ENCODE results near the gene DMKN. TPM values are rescaled to one million over a fixed set of nuclear protein-coding genes. Genes with fewer than 3 reads are reported as not detected.

The DMKN gene
- total and polyA plus RNA-seq, 9 of the 15 experiments (the other 6 are each of a cell fraction or from before 2014, with no cell fraction given): 0.36 to 0.53 TPM; not detected in 7

DNA sequence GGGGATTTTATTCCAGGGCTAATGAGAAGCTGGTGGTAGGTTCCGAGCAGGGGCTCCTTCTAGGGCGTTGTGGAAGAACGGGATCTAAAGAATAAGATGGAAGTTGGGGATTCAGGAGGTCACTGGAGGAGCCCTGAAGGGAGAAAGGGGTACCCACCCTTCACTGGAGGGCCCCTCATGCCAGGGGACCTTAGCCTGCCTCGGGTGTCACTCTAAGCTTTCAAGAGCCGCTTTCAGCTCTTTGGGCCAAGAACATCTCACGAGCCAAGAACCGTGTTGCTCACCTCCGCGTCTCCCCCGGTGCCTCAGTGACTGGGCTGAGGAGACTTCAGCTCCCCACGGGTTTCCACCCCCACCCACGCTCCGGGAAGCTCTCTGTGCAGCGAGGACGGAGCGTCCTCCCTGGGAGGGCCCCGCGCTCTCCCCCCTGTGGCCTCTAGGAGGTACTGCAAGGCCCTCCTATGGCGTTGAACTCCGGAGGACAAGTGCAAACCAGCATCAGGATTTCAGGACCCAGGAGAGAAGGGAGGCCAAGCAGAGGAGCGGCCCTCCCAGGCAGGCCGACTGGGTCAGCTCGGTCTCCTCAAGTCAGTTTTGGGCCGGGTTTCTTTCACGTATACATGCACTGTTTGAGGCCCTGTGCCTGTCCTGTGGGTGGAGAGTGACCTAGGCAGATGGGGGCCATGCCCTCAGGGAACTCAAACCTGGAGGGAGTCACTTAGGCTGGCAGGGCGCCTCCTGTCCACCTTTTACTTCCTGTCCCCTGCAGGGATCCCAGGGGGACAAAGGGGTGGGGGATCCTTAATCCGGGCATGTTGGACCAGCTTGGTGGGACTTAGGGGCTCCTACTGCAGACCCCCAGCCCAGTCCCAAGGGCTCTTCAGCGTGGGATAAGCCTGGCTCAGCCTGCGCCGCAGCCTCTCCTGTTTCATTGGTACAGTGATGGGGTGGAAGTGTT is 18.1 kb downstream of the DMKN start (continued):
- TF ChIP-seq, protein P1, sequence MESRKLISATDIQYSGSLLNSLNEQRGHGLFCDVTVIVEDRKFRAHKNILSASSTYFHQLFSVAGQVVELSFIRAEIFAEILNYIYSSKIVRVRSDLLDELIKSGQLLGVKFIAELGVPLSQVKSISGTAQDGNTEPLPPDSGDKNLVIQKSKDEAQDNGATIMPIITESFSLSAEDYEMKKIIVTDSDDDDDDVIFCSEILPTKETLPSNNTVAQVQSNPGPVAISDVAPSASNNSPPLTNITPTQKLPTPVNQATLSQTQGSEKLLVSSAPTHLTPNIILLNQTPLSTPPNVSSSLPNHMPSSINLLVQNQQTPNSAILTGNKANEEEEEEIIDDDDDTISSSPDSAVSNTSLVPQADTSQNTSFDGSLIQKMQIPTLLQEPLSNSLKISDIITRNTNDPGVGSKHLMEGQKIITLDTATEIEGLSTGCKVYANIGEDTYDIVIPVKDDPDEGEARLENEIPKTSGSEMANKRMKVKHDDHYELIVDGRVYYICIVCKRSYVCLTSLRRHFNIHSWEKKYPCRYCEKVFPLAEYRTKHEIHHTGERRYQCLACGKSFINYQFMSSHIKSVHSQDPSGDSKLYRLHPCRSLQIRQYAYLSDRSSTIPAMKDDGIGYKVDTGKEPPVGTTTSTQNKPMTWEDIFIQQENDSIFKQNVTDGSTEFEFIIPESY (CRISPR knock-in tag; IDR thresholded peaks at IDR 0.05): no peak
- TF ChIP-seq CEBPB (tag; IDR thresholded peaks at IDR 0.05) (no peak), TBP (optimal IDR thresholded peaks at IDR 0.05; ENCODE audit: low read depth, low read length) (no peak), CC2D1A (IDR thresholded peaks at IDR 0.05) (0 out of 2 replicates have a peak, but pooled peaks have one; percentile 53), ZNF830 (CRISPR knock-in tag; IDR thresholded peaks at IDR 0.05) (no peak), BRD4 (IDR thresholded peaks at IDR 0.05) (no peak), ATF1 (CRISPR knock-in tag; IDR thresholded peaks at IDR 0.05) (no peak), ATF1 (tag; IDR thresholded peaks at IDR 0.05) (peak; percentile 19; the same call in 1 of the 2 replicates), CTBP1 (IDR thresholded peaks at IDR 0.05; ENCODE audit: borderline replicate concordance) (peak; percentile 52; the same call in 1 of the 2 replicates), SREBF2 (CRISPR knock-in tag; IDR thresholded peaks at IDR 0.05) (no peak)
- TF ChIP-seq, protein P2, sequence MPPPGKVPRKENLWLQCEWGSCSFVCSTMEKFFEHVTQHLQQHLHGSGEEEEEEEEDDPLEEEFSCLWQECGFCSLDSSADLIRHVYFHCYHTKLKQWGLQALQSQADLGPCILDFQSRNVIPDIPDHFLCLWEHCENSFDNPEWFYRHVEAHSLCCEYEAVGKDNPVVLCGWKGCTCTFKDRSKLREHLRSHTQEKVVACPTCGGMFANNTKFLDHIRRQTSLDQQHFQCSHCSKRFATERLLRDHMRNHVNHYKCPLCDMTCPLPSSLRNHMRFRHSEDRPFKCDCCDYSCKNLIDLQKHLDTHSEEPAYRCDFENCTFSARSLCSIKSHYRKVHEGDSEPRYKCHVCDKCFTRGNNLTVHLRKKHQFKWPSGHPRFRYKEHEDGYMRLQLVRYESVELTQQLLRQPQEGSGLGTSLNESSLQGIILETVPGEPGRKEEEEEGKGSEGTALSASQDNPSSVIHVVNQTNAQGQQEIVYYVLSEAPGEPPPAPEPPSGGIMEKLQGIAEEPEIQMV (tag; conservative IDR thresholded peaks at IDR 0.05; ENCODE audit: low read depth): no peak
- TF ChIP-seq, protein P3, sequence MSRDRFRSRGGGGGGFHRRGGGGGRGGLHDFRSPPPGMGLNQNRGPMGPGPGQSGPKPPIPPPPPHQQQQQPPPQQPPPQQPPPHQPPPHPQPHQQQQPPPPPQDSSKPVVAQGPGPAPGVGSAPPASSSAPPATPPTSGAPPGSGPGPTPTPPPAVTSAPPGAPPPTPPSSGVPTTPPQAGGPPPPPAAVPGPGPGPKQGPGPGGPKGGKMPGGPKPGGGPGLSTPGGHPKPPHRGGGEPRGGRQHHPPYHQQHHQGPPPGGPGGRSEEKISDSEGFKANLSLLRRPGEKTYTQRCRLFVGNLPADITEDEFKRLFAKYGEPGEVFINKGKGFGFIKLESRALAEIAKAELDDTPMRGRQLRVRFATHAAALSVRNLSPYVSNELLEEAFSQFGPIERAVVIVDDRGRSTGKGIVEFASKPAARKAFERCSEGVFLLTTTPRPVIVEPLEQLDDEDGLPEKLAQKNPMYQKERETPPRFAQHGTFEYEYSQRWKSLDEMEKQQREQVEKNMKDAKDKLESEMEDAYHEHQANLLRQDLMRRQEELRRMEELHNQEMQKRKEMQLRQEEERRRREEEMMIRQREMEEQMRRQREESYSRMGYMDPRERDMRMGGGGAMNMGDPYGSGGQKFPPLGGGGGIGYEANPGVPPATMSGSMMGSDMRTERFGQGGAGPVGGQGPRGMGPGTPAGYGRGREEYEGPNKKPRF (IDR thresholded peaks at IDR 0.05; ENCODE audit: low read depth, low read length): no peak
- TF ChIP-seq, protein P4, sequence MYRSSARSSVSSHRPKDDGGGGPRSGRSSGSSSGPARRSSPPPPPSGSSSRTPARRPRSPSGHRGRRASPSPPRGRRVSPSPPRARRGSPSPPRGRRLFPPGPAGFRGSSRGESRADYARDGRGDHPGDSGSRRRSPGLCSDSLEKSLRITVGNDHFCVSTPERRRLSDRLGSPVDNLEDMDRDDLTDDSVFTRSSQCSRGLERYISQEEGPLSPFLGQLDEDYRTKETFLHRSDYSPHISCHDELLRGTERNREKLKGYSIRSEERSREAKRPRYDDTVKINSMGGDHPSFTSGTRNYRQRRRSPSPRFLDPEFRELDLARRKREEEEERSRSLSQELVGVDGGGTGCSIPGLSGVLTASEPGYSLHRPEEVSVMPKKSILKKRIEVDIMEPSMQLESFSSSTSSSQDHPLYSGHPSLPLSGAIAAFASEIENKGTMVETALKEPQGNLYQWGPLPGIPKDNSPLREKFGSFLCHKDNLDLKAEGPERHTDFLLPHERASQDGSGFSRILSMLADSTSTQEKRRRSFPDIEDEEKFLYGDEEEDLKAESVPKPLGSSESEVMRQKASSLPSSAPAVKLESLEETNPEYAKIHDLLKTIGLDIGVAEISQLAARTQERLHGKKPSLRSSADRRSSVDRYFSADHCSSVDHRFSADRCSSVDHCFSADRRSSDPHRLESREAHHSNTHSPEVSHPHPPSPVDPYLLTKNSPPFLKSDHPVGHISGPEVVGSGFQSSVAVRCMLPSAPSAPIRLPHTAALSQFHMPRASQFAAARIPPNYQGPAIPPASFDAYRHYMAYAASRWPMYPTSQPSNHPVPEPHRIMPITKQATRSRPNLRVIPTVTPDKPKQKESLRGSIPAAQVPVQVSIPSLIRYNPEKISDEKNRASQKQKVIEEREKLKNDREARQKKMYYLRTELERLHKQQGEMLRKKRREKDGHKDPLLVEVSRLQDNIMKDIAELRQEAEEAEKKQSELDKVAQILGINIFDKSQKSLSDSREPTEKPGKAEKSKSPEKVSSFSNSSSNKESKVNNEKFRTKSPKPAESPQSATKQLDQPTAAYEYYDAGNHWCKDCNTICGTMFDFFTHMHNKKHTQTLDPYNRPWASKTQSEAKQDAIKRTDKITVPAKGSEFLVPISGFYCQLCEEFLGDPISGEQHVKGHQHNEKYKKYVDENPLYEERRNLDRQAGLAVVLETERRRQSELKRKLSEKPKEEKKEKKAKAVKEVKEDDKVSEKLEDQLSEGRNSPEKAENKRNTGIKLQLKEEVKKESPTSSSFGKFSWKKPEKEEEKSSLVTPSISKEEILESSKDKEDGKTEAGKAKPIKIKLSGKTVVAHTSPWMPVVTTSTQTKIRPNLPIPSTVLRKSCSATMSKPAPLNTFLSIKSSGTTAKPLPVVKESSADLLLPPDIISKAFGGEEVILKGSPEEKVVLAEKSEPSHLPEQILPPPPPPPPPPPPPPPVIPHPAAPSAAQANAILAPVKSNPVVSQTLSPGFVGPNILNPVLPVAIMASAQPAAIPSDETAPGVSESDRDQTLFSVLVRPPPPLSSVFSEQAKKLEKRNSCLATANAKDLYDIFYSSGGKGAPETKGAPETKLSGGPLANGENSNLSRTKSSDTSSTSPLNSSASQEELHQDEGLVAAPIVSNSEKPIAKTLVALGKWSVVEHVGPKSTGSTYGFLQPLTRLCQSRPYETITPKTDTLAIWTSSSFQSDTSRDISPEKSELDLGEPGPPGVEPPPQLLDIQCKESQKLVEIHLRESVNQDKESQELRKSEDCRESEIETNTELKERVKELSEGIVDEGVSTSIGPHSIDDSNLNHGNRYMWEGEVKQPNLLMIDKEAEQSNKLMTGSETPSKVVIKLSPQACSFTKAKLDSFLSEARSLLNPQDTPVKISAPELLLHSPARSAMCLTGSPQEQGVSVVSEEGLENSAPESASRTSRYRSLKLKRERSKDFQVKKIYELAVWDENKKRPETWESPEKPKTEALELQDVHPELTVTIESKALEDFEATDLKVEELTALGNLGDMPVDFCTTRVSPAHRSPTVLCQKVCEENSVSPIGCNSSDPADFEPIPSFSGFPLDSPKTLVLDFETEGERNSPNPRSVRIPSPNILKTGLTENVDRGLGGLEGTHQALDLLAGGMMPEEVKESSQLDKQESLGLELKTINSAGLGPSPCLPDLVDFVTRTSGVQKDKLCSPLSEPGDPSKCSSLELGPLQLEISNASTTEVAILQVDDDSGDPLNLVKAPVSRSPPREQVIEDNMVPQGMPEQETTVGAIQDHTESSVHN (IDR thresholded peaks at IDR 0.05; ENCODE audit: borderline replicate concordance in 1 of 2, low read depth in 1 of 2): no peak
